HG02970 (cell line): ENCODE data around the gene RAMP1.

Experiments used
- ATAC-seq: cut with Tn5 transposase; IDR thresholded peaks from one replicate; pipeline ENCODE4 v1.9.1; 2021; ENCODE audit warnings: mild to moderate bottlenecking, moderate library complexity, moderate number of reproducible peaks; ENCODE audit not compliant: unreplicated experiment, low FRiP score

Gene RAMP1

GRCh38 chr2:237892984-237893595, 33.7 kb downstream of the RAMP1 start:
- ATAC-seq, result no peak

- ATAC-seq, result no peak
These were observed 35.1 kb downstream of the RAMP1 start for GRCh38 chr2:237894396-237894979.

GRCh38 chr2:237894986-237895543, 35.6 kb downstream of the RAMP1 start:
- no peak for ATAC-seq

GRCh38 chr2:237895544-237896506, 36.4 kb downstream of the RAMP1 start:
- no peak for ATAC-seq

GRCh38 chr2:237896507-237896892, 37.1 kb downstream of the RAMP1 start:
- no peak for ATAC-seq

- ATAC-seq, result no peak
These were observed 37.5 kb downstream of the RAMP1 start for GRCh38 chr2:237896956-237897355.

- ATAC-seq, result no peak
These were observed 38.6 kb downstream of the RAMP1 start for GRCh38 chr2:237898057-237898414.

GRCh38 chr2:237900891-237901831, 41.7 kb downstream of the RAMP1 start:
- ATAC-seq, result no peak

GRCh38 chr2:237901932-237902850, 42.8 kb downstream of the RAMP1 start:
- no peak for ATAC-seq

- ATAC-seq, result no peak
These were observed 45.6 kb downstream of the RAMP1 start for GRCh38 chr2:237904831-237905599.

- ATAC-seq, result no peak
These were observed 47.7 kb downstream of the RAMP1 start for GRCh38 chr2:237907144-237907543.

- ATAC-seq, result no peak
These were observed 49.8 kb downstream of the RAMP1 start for GRCh38 chr2:237909075-237909695.

- ATAC-seq, result no peak
These were observed 50.5 kb downstream of the RAMP1 start for GRCh38 chr2:237909801-237910475.

GRCh38 chr2:237910576-237911362, 51.3 kb downstream of the RAMP1 start:
- no peak for ATAC-seq

GRCh38 chr2:237911363-237912017, 52.1 kb downstream of the RAMP1 start:
- no peak for ATAC-seq
